OCI-LY3 (cell line): ENCODE results near the gene GAK.

ENCODE experiments used
- H2AFZ ChIP-seq: fragments of 200-600, 300-600 bp; shearing (Covaris generic); 2 replicates; pipeline ENCODE4 v1.6.0; 2014; ENCODE audit warnings: antibody characterized with exemption, low read depth, low read length
- H3K27ac ChIP-seq: fragments of 200-600, 300-600 bp; sonication (generic); 2 replicates; pipeline ENCODE4 v1.5.1; 2014; ENCODE audit warnings: mild to moderate bottlenecking, low read length, moderate library complexity, mixed read lengths
- H3K27me3 ChIP-seq: fragments of 200-600, 300-600 bp; sonication (generic); 2 replicates; pipeline ENCODE4 v1.6.1; 2014; ENCODE audit warnings: low read depth, low read length, mixed read lengths
- H3K36me3 ChIP-seq: fragments of 200-600, 300-600 bp; sonication (generic); replicated peaks from 2 replicates; pipeline ENCODE3; 2014; ENCODE audit warnings: low read depth, low read length, mixed read lengths
- H3K4me1 ChIP-seq: fragments of 300-600, 200-600 bp; sonication (generic); 2 replicates; pipeline ENCODE4 v1.6.1; 2014; ENCODE audit warnings: low read length, mixed read lengths
- H3K4me2 ChIP-seq: fragments of 200-600, 300-600 bp; sonication (generic); 2 replicates; pipeline ENCODE4 v1.6.1; 2014; ENCODE audit warnings: low read length, mixed read lengths
- H3K4me3 ChIP-seq: fragments of 300-600, 200-600 bp; sonication (generic); 2 replicates; pipeline ENCODE4 v1.5.1; 2014; ENCODE audit warnings: antibody characterized with exemption, mild to moderate bottlenecking, low read length, moderate library complexity
- H3K79me2 ChIP-seq: fragments of 300-600, 200-600 bp; shearing (Covaris generic); 2 replicates; pipeline ENCODE4 v1.6.1; 2014; ENCODE audit warnings: mild to moderate bottlenecking, low read length, mixed read lengths
- H3K9ac ChIP-seq: fragments of 300-600, 200-600 bp; shearing (Covaris generic); 2 replicates; pipeline ENCODE4 v1.6.0; 2014; ENCODE audit warnings: mild to moderate bottlenecking, low read length, moderate library complexity
- H3K9me3 ChIP-seq: fragments of 200-600, 300-600 bp; shearing (Covaris generic); 2 replicates; pipeline ENCODE4 v1.6.1; 2014; ENCODE audit warnings: low read length, mixed read lengths; ENCODE audit not compliant: insufficient read depth
- H4K20me1 ChIP-seq: fragments of 200-600, 300-600 bp; sonication (generic); 2 replicates; pipeline ENCODE4 v1.6.1; 2016; ENCODE audit warnings: low read length, mixed read lengths; ENCODE audit not compliant: insufficient read depth
- CTCF ChIP-seq: fragments of 200-600, 300-600 bp; sonication (generic); IDR thresholded peaks from 2 replicates; pipeline ENCODE4 v1.5.1; 2014; ENCODE audit warnings: antibody characterized with exemption, low read length, low read depth
- EZH2phosphoT487 ChIP-seq: fragments of 200-600 bp; shearing (Covaris generic); IDR thresholded peaks from 2 replicates; pipeline ENCODE4 v1.6.1; 2018; ENCODE audit warnings: antibody characterized with exemption, mixed run types, low read depth

The GAK gene

DNA sequence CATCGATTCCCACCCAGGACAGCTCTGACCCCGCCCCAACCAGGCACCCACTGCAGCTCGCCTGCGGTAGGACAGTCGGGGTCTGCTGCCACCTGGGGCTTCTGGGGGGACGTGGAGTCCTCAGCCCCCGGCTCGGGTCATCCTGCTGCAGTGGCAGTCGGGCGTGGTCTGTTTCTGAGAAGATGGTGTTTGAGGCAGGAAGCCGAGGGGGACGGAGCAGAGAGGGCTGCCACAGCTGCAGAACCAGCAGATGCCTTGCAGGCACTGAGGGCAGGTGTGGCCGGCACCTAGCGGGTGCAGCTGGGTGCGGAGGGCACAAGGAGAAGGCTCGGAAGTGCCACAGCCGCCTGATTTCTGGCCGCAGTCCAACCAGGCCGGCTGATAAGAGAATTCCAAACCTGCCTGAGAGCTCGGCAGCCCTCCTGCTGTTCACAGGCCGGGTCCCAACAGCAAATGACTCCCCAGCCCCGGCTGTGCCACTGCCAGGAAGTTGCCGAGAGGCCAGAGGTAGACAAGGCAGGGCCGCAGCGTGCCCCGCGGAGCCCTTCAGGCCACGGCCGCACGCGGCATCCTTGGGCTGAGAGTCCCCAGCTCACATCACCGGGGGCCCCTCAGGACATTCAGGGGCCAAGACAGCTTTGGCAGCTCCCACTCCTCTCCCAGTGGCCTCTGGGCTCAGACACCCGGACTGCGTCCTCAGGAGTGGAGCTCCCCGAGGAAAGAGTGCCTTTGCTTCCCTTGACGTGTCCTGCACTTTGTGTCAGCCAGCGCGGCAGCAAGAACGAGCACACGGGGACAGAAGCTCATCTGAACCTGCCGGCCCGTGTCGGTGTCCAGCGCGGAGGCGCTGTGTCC, 96.7 kb downstream of the GAK start:
- H3K27ac ChIP-seq: no peak overlapping the region
- H3K79me2 ChIP-seq: no peaks in the 10 kb centered on the region
- no peaks in the 10 kb centered on the region for H3K36me3 ChIP-seq
- no peaks in the 10 kb centered on the region for H4K20me1 ChIP-seq
- H3K9me3 ChIP-seq: no peaks in the 10 kb centered on the region
- H3K27me3 ChIP-seq: no peaks in the 10 kb centered on the region
- H3K4me2 ChIP-seq: no peak overlapping the region
- TF ChIP-seq EZH2phosphoT487: no peak
- TF ChIP-seq CTCF: no peak
- H2AFZ ChIP-seq: no peak overlapping the region
- H3K4me1 ChIP-seq: no peaks in the 10 kb centered on the region
- H3K4me3 ChIP-seq: no peak overlapping the region
- no peak overlapping the region for H3K9ac ChIP-seq

DNA sequence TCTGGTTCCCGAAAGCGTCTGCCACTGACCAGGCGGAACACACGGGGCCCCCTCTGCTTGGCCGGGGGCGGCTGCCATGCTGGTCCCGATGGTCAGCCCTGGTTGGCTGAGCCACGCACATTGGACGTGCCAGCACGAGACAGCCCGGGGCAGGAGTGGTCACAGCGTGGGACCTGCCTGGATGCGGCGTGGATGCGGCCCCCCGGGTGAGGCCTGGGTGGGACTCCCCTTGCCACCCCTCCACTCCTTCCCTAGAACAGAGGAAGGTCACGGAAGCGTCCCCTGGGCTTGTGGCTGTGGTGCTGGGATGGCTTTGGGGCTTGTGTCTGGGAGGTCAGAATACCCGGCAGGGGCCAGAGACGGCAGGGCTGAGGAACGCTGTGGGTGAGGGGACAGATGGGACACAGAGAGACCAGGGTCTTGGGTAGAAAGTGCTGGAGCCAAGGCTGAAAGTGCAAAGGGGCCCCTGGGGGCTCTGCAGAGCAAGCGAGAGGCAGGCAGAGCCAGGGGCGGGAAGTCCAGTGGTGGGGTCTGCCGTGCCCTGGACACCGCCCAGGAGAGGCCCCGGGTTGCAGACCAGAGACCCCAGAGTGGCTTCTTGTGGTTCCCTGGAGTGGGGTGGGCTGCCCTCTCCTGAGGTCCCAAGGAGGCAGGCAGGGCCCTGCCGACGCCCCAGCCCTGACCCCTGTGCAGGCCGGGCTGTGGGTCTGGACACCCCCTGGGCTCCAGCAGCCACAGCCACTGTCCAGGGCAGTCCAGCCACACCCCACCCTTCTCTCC, 97.6 kb downstream of the GAK start:
- Histone ChIP-seq H3K4me2 (no peak overlapping the region), H3K9ac (no peak overlapping the region), H3K4me1 (no peaks in the 10 kb centered on the region), H3K9me3 (no peaks in the 10 kb centered on the region), H3K27ac (no peak overlapping the region), H3K4me3 (no peak overlapping the region), H3K36me3 (no peaks in the 10 kb centered on the region), H3K27me3 (no peaks in the 10 kb centered on the region), H3K79me2 (no peaks in the 10 kb centered on the region), H4K20me1 (no peaks in the 10 kb centered on the region), H2AFZ (no peak overlapping the region)
- TF ChIP-seq CTCF (no peak), EZH2phosphoT487 (no peak)

- Histone ChIP-seq H3K9me3 (no peaks in the 10 kb centered on the region), H3K4me3 (no peak overlapping the region), H3K4me2 (no peak overlapping the region), H2AFZ (no peak overlapping the region), H3K27me3 (no peaks in the 10 kb centered on the region), H4K20me1 (no peaks in the 10 kb centered on the region), H3K9ac (no peak overlapping the region), H3K27ac (no peak overlapping the region), H3K79me2 (no peaks in the 10 kb centered on the region), H3K4me1 (no peaks in the 10 kb centered on the region), H3K36me3 (no peaks in the 10 kb centered on the region)
- TF ChIP-seq EZH2phosphoT487: no peak
- no peak for TF ChIP-seq CTCF
Measured at GRCh38 chr4:833731-834367, 98.3 kb downstream of the GAK start.

DNA sequence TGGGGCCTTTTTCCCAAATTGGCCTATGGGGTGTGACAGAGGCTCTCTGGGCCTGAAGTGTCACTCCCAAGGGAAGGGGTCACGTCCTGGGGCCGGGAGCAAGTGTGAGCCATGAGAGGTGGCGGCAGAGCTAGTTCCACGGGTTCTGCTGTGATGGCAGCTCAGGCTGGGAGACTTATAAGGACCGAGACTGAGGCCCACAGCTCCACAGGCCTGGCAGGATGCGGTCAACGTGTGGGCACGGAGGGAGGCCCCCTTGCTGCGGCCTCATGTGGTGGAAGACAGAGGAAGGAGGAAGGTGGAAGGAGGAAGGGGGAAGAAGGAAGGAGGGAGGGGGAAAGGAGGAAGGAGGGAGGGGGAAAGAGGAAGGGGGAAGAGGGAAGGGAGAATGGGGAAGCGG, 99.0 kb downstream of the GAK start:
- no peaks in the 10 kb centered on the region for H3K79me2 ChIP-seq
- H4K20me1 ChIP-seq: no peaks in the 10 kb centered on the region
- H3K27me3 ChIP-seq: no peaks in the 10 kb centered on the region
- H3K27ac ChIP-seq: no peak overlapping the region
- H2AFZ ChIP-seq: no peak overlapping the region
- TF ChIP-seq EZH2phosphoT487 (no peak), CTCF (no peak)
- H3K9ac ChIP-seq: no peak overlapping the region
- no peak overlapping the region for H3K4me3 ChIP-seq
- no peaks in the 10 kb centered on the region for H3K9me3 ChIP-seq
- H3K4me2 ChIP-seq: no peak overlapping the region
- no peaks in the 10 kb centered on the region for H3K36me3 ChIP-seq
- H3K4me1 ChIP-seq: no peaks in the 10 kb centered on the region
